Mesodermal cell (in vitro differentiated cells): ENCODE data around the gene CNTNAP3. TPM values are rescaled to one million over a fixed set of nuclear protein-coding genes. Genes with fewer than 3 reads are reported as not detected.
"Not testable (repeated sequence)": the region's sequence is repeated elsewhere in the genome, so short reads cannot be mapped to it uniquely, and the experiment has no call there.

Experiments used
- H3K27ac ChIP-seq: 2 replicates; pipeline ENCODE4 v1.7.0; 2013; ENCODE audit warnings: mild to moderate bottlenecking, low read depth, low read length, moderate library complexity; ENCODE audit not compliant: severe bottlenecking
- H3K36me3 ChIP-seq: 2 replicates; pipeline ENCODE4 v1.7.1; 2013; ENCODE audit warnings: mild to moderate bottlenecking, low read length, moderate library complexity; ENCODE audit not compliant: control insufficient read depth, insufficient read depth
- H3K4me1 ChIP-seq: one replicate; pipeline ENCODE4 v1.7.1; 2013; ENCODE audit warnings: mild to moderate bottlenecking, low read length; ENCODE audit not compliant: insufficient read depth, control insufficient read depth, poor library complexity, severe bottlenecking
- H3K4me3 ChIP-seq: 2 replicates; pipeline ENCODE4 v1.7.0; 2013; ENCODE audit warnings: low read length, control low read depth, mild to moderate bottlenecking; ENCODE audit not compliant: insufficient read depth, poor library complexity, severe bottlenecking; ENCODE audit errors: extremely low read depth
- H3K9me3 ChIP-seq: 2 replicates; pipeline ENCODE4 v1.7.1; 2013; ENCODE audit warnings: mild to moderate bottlenecking, low read length, moderate library complexity; ENCODE audit not compliant: control insufficient read depth
- WGBS, 2 experiments: methylation state at CpG; one replicate each; pipeline ENCODE4 v1.1.5; 2013; ENCODE audit warnings: missing lambda C conversion rate in 2 of 2; ENCODE audit not compliant: insufficient coverage in 2 of 2; 5-methylcytosine and 5-hydroxymethylcytosine counted together
- polyA plus RNA-seq, 2 experiments: library from polyadenylated mRNA; stranded (reverse); fragments of 50-300 nt; gene quantifications; one replicate each; pipeline ENCODE4 v1.2.3, GENCODE V29; 2013

Gene CNTNAP3
- 4.1 TPM for polyA plus RNA-seq (2013, experiment 1 of 2)
- polyA plus RNA-seq (2013, experiment 2 of 2), result 2.9 TPM

DNA sequence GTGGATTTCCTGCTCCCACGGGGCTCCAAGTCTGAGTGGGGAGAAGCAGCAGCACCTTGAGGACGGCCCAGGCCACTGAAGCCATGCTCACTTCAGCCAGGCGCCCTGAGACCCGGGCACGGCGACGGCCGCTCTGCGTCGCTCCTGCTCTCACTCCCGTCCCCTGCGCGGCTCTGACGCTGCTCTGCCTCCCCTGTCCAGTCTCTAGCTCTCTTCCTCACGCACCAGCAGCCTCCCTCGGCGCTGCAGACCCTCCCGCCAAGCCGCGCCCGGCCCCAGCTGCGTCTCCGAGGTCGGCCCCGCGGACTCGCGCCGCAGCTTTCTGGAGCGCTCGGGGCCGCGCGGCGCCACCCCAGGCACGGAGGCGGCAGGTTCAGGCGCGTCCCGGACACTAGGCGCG is at the start of gene CNTNAP3:
Gene CNTNAP3, minus strand, starts transcription at position 188 of the 400 bp plus-strand sequence. Its CDS starts 103 bp downstream, at position 85.
- not testable (repeated sequence) for H3K9me3 ChIP-seq, H3K4me3 ChIP-seq, H3K4me1 ChIP-seq, H3K36me3 ChIP-seq, H3K27ac ChIP-seq
- WGBS, 2 experiments, result no CpG with 5 or more reads among the region's 42 CpGs

DNA sequence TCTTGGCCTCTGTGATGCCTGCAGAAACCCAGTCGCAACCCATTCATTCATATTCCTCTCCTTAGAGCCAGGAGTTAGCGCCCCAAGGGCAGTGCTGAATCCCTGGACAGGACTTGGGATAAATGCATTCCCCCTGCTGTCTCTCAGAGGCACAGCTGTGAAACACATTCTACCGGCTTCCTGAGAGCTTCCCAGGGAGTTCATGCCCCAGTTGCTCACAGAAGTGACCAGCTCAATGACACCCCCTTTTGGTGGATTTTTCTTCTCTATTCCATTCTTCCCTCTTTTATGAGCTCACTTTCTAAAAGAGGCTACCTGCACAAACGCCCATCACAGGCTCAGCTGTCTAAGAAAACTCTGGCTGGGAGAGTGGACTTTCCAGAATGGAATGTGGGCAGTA is 8.0 kb downstream of the CNTNAP3 start:
- H3K27ac ChIP-seq, H3K36me3 ChIP-seq, H3K4me1 ChIP-seq, H3K4me3 ChIP-seq, H3K9me3 ChIP-seq: not testable (repeated sequence)
- WGBS, 2 experiments, result no CpG with 5 or more reads among the region's 4 CpGs

DNA sequence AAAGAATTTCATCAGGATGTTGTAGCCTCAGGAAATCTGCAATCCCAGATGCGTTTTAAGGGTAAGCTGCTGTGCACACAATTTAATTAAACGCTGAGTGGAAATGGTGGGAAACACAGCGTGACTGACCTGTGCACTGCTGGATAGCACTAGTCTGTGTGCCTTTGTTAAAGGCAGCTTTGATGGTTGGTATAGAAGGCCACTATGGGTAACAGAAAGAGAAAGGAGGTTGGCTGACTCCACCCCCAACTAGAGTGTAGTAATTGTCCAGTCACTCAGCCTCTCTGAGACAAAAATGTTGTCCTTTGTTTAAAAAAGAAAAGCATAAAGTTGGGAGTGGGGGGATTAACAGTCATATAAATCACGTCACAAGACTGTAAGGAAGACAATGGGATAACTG is 45.5 kb downstream of the CNTNAP3 start:
- H3K4me1 ChIP-seq, H3K4me3 ChIP-seq, H3K36me3 ChIP-seq, H3K27ac ChIP-seq, H3K9me3 ChIP-seq: not testable (repeated sequence)
- WGBS, 2 experiments, result no CpG with 5 or more reads among the region's 4 CpGs

GRCh38 chr9:39232130-39232991 is 55.6 kb downstream of the CNTNAP3 start:
- H3K4me3 ChIP-seq, H3K36me3 ChIP-seq, H3K4me1 ChIP-seq, H3K9me3 ChIP-seq, H3K27ac ChIP-seq: not testable (repeated sequence)
- no CpG with 5 or more reads among the region's 12 CpGs for WGBS, 2 experiments

- WGBS, 2 experiments, result no CpG with 5 or more reads among the region's 1 CpG
- H3K4me1 ChIP-seq, H3K9me3 ChIP-seq, H3K4me3 ChIP-seq, H3K36me3 ChIP-seq, H3K27ac ChIP-seq: not testable (repeated sequence)
Observed at GRCh38 chr9:39215976-39216375, 72.0 kb downstream of the CNTNAP3 start.

- WGBS, 2 experiments, result no CpG with 5 or more reads among the region's 3 CpGs
- not testable (repeated sequence) for H3K36me3 ChIP-seq, H3K4me3 ChIP-seq, H3K27ac ChIP-seq, H3K9me3 ChIP-seq, H3K4me1 ChIP-seq
Observed at GRCh38 chr9:39209773-39210172, 78.2 kb downstream of the CNTNAP3 start.

GRCh38 chr9:39206643-39207042 is 81.3 kb downstream of the CNTNAP3 start:
- H3K4me1 ChIP-seq, H3K27ac ChIP-seq, H3K4me3 ChIP-seq, H3K9me3 ChIP-seq, H3K36me3 ChIP-seq: not testable (repeated sequence)
- WGBS, 2 experiments, result no CpG with 5 or more reads among the region's 6 CpGs

GRCh38 chr9:39205842-39206241 is 82.1 kb downstream of the CNTNAP3 start:
- not testable (repeated sequence) for H3K9me3 ChIP-seq, H3K4me3 ChIP-seq, H3K4me1 ChIP-seq, H3K36me3 ChIP-seq, H3K27ac ChIP-seq
- no CpG with 5 or more reads among the region's 4 CpGs for WGBS, 2 experiments

GRCh38 chr9:39200412-39200811 is 87.6 kb downstream of the CNTNAP3 start:
- not testable (repeated sequence) for H3K36me3 ChIP-seq, H3K9me3 ChIP-seq, H3K4me3 ChIP-seq, H3K4me1 ChIP-seq, H3K27ac ChIP-seq

DNA sequence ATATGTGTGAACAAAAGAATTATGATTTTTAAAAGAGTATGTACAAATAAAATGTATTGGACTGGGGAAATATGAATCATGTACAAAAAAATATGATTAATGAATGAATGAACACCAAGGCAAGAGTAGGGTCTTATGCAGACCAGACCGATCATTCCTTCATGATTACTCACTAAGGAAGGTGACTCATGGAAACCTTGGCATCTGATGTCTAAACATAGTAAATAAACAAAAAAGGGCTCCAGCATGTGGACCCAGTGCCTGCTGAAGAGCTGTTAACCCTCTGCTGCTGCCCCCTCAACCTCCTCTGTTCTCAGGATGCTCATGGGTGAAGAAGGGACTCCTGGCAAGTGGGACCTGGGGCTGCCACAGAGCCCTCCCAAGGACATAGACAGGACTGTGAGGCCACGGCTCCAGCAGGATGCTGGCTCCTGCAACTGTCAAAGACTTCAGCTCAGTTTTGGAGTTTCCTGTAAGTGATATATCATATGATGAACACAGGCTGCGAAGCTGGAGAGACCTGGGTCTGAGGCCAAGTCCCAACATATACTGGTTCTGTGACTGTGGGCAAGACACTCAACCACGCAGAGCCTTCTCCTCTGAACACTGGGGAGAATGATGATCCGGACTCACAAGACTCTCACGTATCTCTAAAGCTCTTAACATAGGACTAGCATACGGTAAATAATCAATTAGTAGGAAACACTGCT is 89.8 kb downstream of the CNTNAP3 start:
- WGBS, 2 experiments, result no CpG with 5 or more reads among the region's 7 CpGs
- H3K36me3 ChIP-seq, H3K27ac ChIP-seq, H3K9me3 ChIP-seq, H3K4me3 ChIP-seq, H3K4me1 ChIP-seq: not testable (repeated sequence)

DNA sequence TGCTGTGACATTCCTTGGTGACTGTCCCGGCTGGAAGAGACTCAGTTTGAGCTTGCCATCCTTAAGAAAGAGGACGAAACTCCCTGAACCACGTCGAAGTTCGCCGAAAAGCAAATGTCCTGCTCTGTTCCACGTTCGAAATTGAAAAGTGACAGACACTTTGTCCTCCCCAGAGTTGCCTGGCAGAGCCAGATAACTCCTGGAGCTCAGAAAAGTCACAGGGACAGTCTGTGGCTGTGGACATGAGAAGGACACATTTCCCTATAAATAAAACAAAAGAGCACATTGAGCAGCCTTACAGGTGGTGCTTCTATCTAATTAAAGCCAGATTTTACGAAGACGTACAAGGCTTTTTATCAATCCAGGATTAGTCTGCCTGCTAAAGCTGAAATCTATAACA is 116.6 kb downstream of the CNTNAP3 start:
- WGBS, 2 experiments, result no CpG with 5 or more reads among the region's 10 CpGs
- not testable (repeated sequence) for H3K9me3 ChIP-seq, H3K36me3 ChIP-seq, H3K4me3 ChIP-seq, H3K4me1 ChIP-seq, H3K27ac ChIP-seq
